Right atrium auricular region (tissue), 2 donors: ENCODE measurements around the gene CCDC85C. TPM values are rescaled to one million over a fixed set of nuclear protein-coding genes. Genes with fewer than 3 reads are reported as not detected.

Source experiments
- DNase-seq: peaks from one replicate; pipeline ENCODE4 v3.0.0-alpha.2; 2019; ENCODE audit warnings: low spot score
- H3K27ac ChIP-seq, 2 donors: fragments of 200-600 bp; sonication (generic); 1 replicate in 1 of 2; 2 replicates in 1 of 2; pipeline ENCODE4 v1.5.1; 2016 to 2019
- H3K27me3 ChIP-seq, 2 donors: fragments of 200-600 bp; sonication (generic); one replicate each; pipeline versions ENCODE4 v1.5.1 to v1.6.0; 2017 to 2019
- H3K36me3 ChIP-seq: fragments of 200-600 bp; sonication (generic); one replicate; pipeline ENCODE4 v1.5.1; 2016
- H3K4me1 ChIP-seq, 2 donors: fragments of 200-600 bp; sonication (generic); one replicate each; pipeline versions ENCODE4 v1.5.1 to v1.6.0; 2017 to 2019
- H3K4me3 ChIP-seq, 2 donors: fragments of 200-600 bp; sonication (generic); 1 replicate in 1 of 2; 2 replicates in 1 of 2; pipeline ENCODE4 v1.5.1; 2017 to 2019; ENCODE audit warnings: mild to moderate bottlenecking in 1 of 2, moderate library complexity in 1 of 2
- H3K9me3 ChIP-seq, 2 donors: fragments of 200-600 bp; sonication (generic); one replicate each; pipeline ENCODE4 v1.5.1; 2019
- total RNA-seq, 2 donors: library from RNA; depleted of rRNA; stranded (reverse); fragments of >200 nt; gene quantifications; one replicate each; pipeline ENCODE4 v1.1.0, GENCODE V29; 2016
- TF ChIP-seq, protein P1 (sequence below), 2 donors: fragments of 200-600 bp; sonication (generic); IDR thresholded peaks; one replicate each; pipeline ENCODE4 v1.5.1; 2019; ENCODE audit warnings: antibody characterized with exemption in 2 of 2

Gene CCDC85C
- total RNA-seq, 2 donors from 2014 or later: 17.1 to 17.7 TPM

DNA sequence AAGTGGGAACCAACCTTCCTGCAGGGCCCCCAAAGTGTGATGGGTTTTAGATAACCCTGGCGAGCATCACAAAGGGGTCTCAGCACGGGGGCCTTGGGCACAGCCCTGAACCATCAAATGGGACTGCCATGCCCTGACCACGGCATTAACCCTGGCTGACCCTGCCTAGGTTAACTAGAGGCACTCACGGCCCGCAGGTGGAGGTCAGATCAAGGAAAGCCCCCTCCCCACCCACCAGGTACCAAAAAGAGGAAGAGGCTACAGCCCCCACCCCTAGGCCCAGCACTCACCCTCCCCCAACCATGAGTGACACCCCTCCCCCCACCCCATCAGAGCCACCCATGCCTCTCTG, 80.3 kb downstream of the CCDC85C start:
- TF ChIP-seq, protein P1, sequence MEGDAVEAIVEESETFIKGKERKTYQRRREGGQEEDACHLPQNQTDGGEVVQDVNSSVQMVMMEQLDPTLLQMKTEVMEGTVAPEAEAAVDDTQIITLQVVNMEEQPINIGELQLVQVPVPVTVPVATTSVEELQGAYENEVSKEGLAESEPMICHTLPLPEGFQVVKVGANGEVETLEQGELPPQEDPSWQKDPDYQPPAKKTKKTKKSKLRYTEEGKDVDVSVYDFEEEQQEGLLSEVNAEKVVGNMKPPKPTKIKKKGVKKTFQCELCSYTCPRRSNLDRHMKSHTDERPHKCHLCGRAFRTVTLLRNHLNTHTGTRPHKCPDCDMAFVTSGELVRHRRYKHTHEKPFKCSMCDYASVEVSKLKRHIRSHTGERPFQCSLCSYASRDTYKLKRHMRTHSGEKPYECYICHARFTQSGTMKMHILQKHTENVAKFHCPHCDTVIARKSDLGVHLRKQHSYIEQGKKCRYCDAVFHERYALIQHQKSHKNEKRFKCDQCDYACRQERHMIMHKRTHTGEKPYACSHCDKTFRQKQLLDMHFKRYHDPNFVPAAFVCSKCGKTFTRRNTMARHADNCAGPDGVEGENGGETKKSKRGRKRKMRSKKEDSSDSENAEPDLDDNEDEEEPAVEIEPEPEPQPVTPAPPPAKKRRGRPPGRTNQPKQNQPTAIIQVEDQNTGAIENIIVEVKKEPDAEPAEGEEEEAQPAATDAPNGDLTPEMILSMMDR (IDR thresholded peaks at IDR 0.05): no peak
- Histone ChIP-seq H3K4me1 (peaks cover 0 to 47% of the 10 kb centered on the region in 2 donors), H3K27me3 (no peaks in the 10 kb centered on the region), H3K36me3 (no peaks in the 10 kb centered on the region), H3K4me3 (no peak overlapping the region), H3K9me3 (no peaks in the 10 kb centered on the region), H3K27ac (peak overlapping the region in 1 of 2 donors; percentile 23)
- DNase-seq: no peak

DNA sequence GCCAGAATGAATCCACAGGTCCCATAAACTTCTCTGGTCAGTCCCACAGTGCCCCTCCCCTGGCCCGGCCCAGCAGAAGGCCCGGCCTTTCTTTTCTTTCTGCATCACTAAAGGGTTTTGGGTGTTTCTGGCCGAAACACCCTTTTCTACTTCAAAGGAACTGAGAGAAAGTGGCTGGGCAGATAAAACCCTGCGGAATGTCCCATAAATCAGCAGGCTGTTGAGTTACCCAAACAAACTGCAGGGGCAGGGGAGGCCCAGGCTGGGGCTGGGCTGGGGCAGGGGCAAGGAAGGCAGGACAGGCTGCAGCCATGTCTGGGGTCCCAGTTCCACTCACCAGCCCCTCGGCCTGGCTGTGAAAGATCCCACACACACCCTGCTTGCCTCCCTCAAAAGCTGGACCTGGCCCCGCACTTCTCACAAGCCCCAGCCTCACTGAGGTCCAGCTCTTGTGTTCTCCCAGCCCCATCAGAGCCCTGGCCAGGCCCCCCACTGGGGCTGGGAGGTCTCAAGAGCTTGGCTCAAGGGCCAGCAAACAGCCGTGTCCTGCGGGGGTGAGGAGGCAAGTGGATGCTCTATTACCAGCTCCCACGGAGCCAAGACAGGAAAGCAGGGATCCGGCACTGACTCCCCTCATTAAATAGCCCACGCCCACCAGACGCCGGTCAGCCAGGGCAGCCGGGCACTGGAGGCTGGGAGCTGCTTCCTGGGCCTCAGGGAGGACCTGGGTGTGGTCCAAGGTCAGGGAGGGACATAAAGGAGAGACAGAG, 80.9 kb downstream of the CCDC85C start:
- H3K9me3 ChIP-seq: no peaks in the 10 kb centered on the region
- H3K36me3 ChIP-seq: no peaks in the 10 kb centered on the region
- no peak for DNase-seq
- peak overlapping the region; percentile 23 to 26 for H3K27ac ChIP-seq
- no peaks in the 10 kb centered on the region for H3K27me3 ChIP-seq
- TF ChIP-seq, protein P1 (IDR thresholded peaks at IDR 0.05): no peak
- peaks cover 0 to 52% of the 10 kb centered on the region in 2 donors for H3K4me1 ChIP-seq
- no peak overlapping the region for H3K4me3 ChIP-seq

DNA sequence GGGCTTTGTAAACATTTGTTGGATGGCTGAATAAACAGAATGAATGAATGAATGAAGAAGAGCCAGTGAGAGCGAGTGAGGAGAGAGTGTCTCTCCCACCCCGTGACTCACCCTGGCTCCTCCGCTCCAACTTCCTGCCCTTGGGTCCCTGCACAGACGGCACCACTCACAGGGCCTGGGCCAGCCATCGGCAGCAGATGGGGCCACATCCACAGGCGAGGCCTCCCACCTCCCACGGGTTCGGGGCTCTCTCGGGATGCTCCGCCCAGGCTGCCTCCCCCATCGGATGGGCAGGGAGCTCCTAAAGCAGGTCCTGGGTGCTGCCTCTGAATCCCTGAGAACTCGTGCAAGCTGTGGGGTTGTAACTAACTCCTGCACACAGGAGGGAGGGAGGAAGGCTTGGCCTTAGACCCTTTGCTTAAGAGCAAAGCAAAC, 81.5 kb downstream of the CCDC85C start:
- DNase-seq: no peak
- no peaks in the 10 kb centered on the region for H3K27me3 ChIP-seq
- H3K27ac ChIP-seq: peak overlapping the region in 1 of 2 donors; percentile 26
- TF ChIP-seq, protein P1 (IDR thresholded peaks at IDR 0.05): no peak
- no peaks in the 10 kb centered on the region for H3K36me3 ChIP-seq
- no peaks in the 10 kb centered on the region for H3K9me3 ChIP-seq
- peaks cover 0 to 55% of the 10 kb centered on the region in 2 donors for H3K4me1 ChIP-seq
- no peak overlapping the region for H3K4me3 ChIP-seq

DNA sequence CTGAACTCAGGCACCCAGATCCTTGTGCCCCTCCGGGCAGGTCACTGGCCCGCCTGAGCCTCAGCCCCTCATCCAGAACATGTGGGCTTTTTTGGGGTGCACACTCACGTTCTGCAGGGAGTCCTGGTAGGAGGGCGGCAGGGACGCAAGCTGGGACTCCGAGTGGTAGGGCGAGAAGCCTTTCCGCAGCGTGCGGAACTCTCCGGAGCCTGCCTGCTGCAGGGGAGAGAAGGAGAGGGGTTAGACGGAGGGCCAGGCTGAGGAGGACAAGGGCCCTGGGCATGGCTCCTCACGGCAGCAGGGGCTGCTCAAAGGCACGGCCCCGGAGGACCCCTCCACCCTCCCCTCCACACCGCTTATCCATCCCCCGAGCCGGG, 82.0 kb downstream of the CCDC85C start:
- no peak for DNase-seq
- Histone ChIP-seq H3K4me3 (no peak overlapping the region), H3K4me1 (peaks cover 0 to 55% of the 10 kb centered on the region in 2 donors), H3K9me3 (no peaks in the 10 kb centered on the region), H3K36me3 (no peaks in the 10 kb centered on the region), H3K27ac (no peak overlapping the region), H3K27me3 (no peaks in the 10 kb centered on the region)
- TF ChIP-seq, protein P1 (IDR thresholded peaks at IDR 0.05): no peak

DNA sequence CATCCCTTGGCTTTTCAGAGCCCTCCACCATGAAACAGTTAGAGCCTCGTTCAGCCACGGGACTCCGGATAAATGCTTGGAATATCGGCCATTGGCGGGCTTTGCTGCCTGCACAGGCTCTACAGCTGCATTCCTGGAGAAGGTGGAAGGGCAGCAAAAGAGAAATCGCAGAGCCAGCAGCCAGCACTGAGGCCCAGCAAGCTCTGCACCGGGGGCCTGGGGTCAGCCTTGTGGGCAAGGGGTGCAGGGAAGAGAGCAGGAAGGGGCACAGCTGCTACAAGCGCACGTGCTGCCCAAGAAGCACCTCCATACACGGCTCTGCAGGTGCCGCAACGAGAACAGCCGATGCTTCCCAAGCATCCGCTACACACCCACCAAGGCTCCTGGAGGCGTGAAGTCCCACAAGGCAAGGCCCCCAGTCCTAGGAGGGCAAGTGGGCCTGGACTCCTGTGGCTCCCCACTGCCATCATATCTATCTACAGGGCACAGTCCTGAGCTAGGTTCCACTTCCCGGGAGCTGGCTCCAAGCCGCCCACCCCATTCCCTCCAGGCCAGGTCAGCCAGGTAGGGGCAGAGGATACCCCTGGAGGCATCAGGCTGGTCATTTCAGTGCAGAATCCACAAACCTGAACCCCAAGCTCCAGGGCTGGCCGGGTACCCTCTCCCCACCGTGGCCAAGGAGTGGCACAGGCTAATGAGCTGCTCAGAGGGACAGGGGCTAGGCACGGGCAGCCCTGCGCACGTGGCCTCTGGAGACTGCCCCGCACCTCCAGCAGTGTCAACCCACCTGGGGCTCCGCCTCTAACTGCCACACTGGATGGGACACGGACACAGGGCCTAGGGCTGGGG, 82.6 kb downstream of the CCDC85C start:
- Histone ChIP-seq H3K9me3 (no peaks in the 10 kb centered on the region), H3K4me3 (no peak overlapping the region), H3K36me3 (no peaks in the 10 kb centered on the region), H3K27me3 (no peaks in the 10 kb centered on the region), H3K4me1 (peaks cover 0 to 55% of the 10 kb centered on the region in 2 donors), H3K27ac (no peak overlapping the region)
- TF ChIP-seq, protein P1 (IDR thresholded peaks at IDR 0.05): no peak
- no peak for DNase-seq
